HepG2 (cell line): ENCODE data around the gene TEAD3. TPM values are rescaled to one million over a fixed set of nuclear protein-coding genes. Genes with fewer than 3 reads are reported as not detected.

Experiments used
- ATAC-seq: fragments of 200-7000 bp; cut with Tn5 transposase; 3 replicates; pipeline ENCODE4 v1.9.1; 2020; ENCODE audit warnings: mild to moderate bottlenecking, moderate library complexity
- BruUV-seq: library from RNA; stranded (reverse); fragments of 400-500 nt; replicated peaks from 2 replicates; lab custom pipeline; 2021; lab: Mats Ljungman, UMichigan
- CTCF ChIA-PET: fragments of 300-600 bp; formaldehyde crosslinking; extraction: SDS; loops from one replicate; lab custom pipeline; 2021; ENCODE audit warnings: low total read pairs, inconsistent platforms, low intra/inter-chr PET ratio; lab: Yijun Ruan, JAX
- POLR2A ChIA-PET: fragments of 350-600 bp; sonication (Branson Sonifier 250); formaldehyde crosslinking; loops from one replicate; lab custom pipeline; 2020; ENCODE audit warnings: antibody characterized with exemption, inconsistent platforms; lab: Yijun Ruan, JAX
- DNase-seq: peaks from one replicate; pipeline ENCODE4 v3.0.0-alpha.2; 2015; ENCODE audit warnings: low spot score
- FAIRE-seq: peaks from 3 replicates; lab custom pipeline; 2011; peaks lifted over from hg19 to GRCh38; lab: Jason Lieb, UNC
- H2AFZ ChIP-seq: one replicate; pipeline ENCODE4 v1.6.1; 2011; ENCODE audit warnings: low read length, inconsistent platforms
- H3K27ac ChIP-seq: fragments of 300-600 bp; 3 replicates; pipeline ENCODE4 v1.8.0; 2011; ENCODE audit warnings: mixed run types, mild to moderate bottlenecking, mixed read lengths, low read length, inconsistent platforms; ENCODE audit not compliant: insufficient read depth; ENCODE audit errors: extremely low read length
- H3K27me3 ChIP-seq, 2 experiments: fragments of 200-600 bp in 1 of 2; 2 replicates in 1 of 2; 3 replicates in 1 of 2; pipeline versions ENCODE4 v1.6.0 to v1.8.0; 2011; ENCODE audit warnings: low read length in 2 of 2, mild to moderate bottlenecking in 2 of 2, moderate library complexity in 2 of 2, inconsistent platforms in 1 of 2; ENCODE audit not compliant: insufficient read depth in 2 of 2, control insufficient read depth in 1 of 2
- H3K36me3 ChIP-seq, 2 experiments: fragments of 200-600 bp in 1 of 2; replicated peaks in 1 of 2; 2 replicates in 1 of 2; 3 replicates in 1 of 2; pipeline versions ENCODE4 v1.5.1 to v1.8.0; 2011; ENCODE audit warnings: low read length in 2 of 2, inconsistent platforms in 1 of 2; ENCODE audit not compliant: insufficient read depth in 2 of 2, control insufficient read depth in 1 of 2
- H3K4me1 ChIP-seq: 2 replicates; pipeline ENCODE4 v1.5.1; 2012; ENCODE audit warnings: low read length, inconsistent platforms; ENCODE audit not compliant: insufficient read depth
- H3K4me2 ChIP-seq: 2 replicates; pipeline ENCODE4 v1.6.0; 2011; ENCODE audit warnings: low read depth, low read length, inconsistent platforms
- H3K4me3 ChIP-seq, 3 experiments: fragments of 200-600 bp in 1 of 3; sonication (generic), shearing (Covaris generic) in 1 of 3; replicated peaks in 1 of 3; 2 replicates each; pipeline ENCODE4 v1.5.1; 2011 to 2016; ENCODE audit warnings: low read length in 3 of 3, inconsistent platforms in 2 of 3, low read depth in 2 of 3, mild to moderate bottlenecking in 2 of 3, control low read depth in 1 of 3, mixed read lengths in 1 of 3; ENCODE audit not compliant: insufficient read depth in 1 of 3
- H3K79me2 ChIP-seq: one replicate; pipeline ENCODE4 v1.6.1; 2011; ENCODE audit warnings: low read length, inconsistent platforms; ENCODE audit not compliant: insufficient read depth
- H3K9ac ChIP-seq: 2 replicates; pipeline ENCODE4 v1.6.0; 2011; ENCODE audit warnings: mild to moderate bottlenecking, low read depth, low read length, inconsistent platforms; ENCODE audit not compliant: insufficient read depth
- H3K9me3 ChIP-seq: 2 replicates; pipeline ENCODE4 v1.5.1; 2012; ENCODE audit warnings: mild to moderate bottlenecking, low read length
- H4K20me1 ChIP-seq: 2 replicates; pipeline ENCODE4 v1.6.0; 2011; ENCODE audit warnings: inconsistent platforms, mild to moderate bottlenecking, low read length, moderate library complexity; ENCODE audit not compliant: insufficient read depth
- ZNF34 ChIP-seq: sonication (generic); formaldehyde crosslinking; IDR thresholded peaks from 2 replicates; pipeline ENCODE4 v1.4.0; 2020; ENCODE audit warnings: mild to moderate bottlenecking, missing genetic modification reagents, borderline replicate concordance
- WGBS: methylation state at CpG from one replicate; pipeline ENCODE4 v1.1.6; 2017; ENCODE audit warnings: low lambda C conversion rate; 5-methylcytosine and 5-hydroxymethylcytosine counted together
- in situ Hi-C: cut with HindIII; loops from 2 replicates; pipeline ENCODE4 v1.10.0; 2017; ENCODE audit warnings: low pct_unique_long_range_greater_than_20kb; ENCODE audit not compliant: extremely low pct_ligation_motif_present
- intact Hi-C: fragments of 100-400 bp; cut with micrococcal nuclease; formaldehyde crosslinking; loops from one replicate; pipeline ENCODE4 v1.10.0; 2022; ENCODE audit not compliant: unreplicated experiment
- polyA plus RNA-seq, 8 experiments: library from polyadenylated mRNA; depleted of rRNA in 3 of 8; stranded (reverse) in 7 of 8; unstranded in 1 of 8; fragments of >200 nt; fragmentation: Illumina TruSeq in 4 of 8; extraction: Trizol in 4 of 8; gene quantifications; 2 replicates each; pipeline versions ENCODE4 v1.2.1 to v1.2.3, GENCODE V29; 2011 to 2016; ENCODE audit warnings: low read depth in 4 of 8, missing spikeins in 1 of 8, mixed read lengths in 1 of 8; ENCODE audit not compliant: insufficient read depth in 1 of 8
- total RNA-seq, 5 experiments: library from RNA; depleted of rRNA; stranded (reverse); fragments of >200 nt; fragmentation: Illumina TruSeq; extraction: Trizol; gene quantifications; 2 replicates each; pipeline ENCODE4 v1.2.3, GENCODE V29; 2016; ENCODE audit warnings: low read depth in 1 of 5
- TF ChIP-seq, protein P1 (sequence below): sonication (generic); formaldehyde crosslinking; conservative IDR thresholded peaks from 2 replicates; pipeline ENCODE4 v1.4.0; 2020; ENCODE audit warnings: mild to moderate bottlenecking, missing genetic modification reagents, moderate library complexity
- TF ChIP-seq, protein P2 (sequence below): sonication (generic); formaldehyde crosslinking; IDR thresholded peaks from 2 replicates; pipeline ENCODE4 v1.4.0; 2020; ENCODE audit warnings: missing genetic modification reagents, borderline replicate concordance

TEAD3 gene
- total and polyA plus RNA-seq, 2 of the 13 experiments (the other 11 are each of a cell fraction or from before 2014, with no cell fraction given): 15.1 to 16.5 TPM

DNA sequence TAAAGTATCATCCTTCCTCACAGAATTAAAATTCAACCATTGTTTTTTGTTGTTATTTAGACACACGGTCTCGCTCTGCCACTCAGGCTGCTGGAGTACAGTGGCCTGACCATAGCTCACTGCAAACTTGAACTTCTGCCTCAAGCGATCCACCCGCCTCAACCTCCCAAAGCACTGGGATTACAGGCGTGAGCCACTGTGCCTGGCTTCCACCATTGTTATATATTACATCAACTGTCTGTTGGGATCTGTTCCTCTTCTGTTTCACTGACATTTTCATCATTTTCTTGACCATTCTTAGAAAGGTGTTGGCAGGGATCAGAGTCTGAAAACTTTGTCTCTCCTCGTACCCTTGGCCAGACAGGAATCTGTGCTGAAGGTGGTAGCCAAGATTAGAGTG, 37.1 kb upstream of the TEAD3 start (continued):
- TF ChIP-seq, protein P1, sequence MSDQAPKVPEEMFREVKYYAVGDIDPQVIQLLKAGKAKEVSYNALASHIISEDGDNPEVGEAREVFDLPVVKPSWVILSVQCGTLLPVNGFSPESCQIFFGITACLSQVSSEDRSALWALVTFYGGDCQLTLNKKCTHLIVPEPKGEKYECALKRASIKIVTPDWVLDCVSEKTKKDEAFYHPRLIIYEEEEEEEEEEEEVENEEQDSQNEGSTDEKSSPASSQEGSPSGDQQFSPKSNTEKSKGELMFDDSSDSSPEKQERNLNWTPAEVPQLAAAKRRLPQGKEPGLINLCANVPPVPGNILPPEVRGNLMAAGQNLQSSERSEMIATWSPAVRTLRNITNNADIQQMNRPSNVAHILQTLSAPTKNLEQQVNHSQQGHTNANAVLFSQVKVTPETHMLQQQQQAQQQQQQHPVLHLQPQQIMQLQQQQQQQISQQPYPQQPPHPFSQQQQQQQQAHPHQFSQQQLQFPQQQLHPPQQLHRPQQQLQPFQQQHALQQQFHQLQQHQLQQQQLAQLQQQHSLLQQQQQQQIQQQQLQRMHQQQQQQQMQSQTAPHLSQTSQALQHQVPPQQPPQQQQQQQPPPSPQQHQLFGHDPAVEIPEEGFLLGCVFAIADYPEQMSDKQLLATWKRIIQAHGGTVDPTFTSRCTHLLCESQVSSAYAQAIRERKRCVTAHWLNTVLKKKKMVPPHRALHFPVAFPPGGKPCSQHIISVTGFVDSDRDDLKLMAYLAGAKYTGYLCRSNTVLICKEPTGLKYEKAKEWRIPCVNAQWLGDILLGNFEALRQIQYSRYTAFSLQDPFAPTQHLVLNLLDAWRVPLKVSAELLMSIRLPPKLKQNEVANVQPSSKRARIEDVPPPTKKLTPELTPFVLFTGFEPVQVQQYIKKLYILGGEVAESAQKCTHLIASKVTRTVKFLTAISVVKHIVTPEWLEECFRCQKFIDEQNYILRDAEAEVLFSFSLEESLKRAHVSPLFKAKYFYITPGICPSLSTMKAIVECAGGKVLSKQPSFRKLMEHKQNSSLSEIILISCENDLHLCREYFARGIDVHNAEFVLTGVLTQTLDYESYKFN (CRISPR knock-in tag): no peak
- TF ChIP-seq, protein P2, sequence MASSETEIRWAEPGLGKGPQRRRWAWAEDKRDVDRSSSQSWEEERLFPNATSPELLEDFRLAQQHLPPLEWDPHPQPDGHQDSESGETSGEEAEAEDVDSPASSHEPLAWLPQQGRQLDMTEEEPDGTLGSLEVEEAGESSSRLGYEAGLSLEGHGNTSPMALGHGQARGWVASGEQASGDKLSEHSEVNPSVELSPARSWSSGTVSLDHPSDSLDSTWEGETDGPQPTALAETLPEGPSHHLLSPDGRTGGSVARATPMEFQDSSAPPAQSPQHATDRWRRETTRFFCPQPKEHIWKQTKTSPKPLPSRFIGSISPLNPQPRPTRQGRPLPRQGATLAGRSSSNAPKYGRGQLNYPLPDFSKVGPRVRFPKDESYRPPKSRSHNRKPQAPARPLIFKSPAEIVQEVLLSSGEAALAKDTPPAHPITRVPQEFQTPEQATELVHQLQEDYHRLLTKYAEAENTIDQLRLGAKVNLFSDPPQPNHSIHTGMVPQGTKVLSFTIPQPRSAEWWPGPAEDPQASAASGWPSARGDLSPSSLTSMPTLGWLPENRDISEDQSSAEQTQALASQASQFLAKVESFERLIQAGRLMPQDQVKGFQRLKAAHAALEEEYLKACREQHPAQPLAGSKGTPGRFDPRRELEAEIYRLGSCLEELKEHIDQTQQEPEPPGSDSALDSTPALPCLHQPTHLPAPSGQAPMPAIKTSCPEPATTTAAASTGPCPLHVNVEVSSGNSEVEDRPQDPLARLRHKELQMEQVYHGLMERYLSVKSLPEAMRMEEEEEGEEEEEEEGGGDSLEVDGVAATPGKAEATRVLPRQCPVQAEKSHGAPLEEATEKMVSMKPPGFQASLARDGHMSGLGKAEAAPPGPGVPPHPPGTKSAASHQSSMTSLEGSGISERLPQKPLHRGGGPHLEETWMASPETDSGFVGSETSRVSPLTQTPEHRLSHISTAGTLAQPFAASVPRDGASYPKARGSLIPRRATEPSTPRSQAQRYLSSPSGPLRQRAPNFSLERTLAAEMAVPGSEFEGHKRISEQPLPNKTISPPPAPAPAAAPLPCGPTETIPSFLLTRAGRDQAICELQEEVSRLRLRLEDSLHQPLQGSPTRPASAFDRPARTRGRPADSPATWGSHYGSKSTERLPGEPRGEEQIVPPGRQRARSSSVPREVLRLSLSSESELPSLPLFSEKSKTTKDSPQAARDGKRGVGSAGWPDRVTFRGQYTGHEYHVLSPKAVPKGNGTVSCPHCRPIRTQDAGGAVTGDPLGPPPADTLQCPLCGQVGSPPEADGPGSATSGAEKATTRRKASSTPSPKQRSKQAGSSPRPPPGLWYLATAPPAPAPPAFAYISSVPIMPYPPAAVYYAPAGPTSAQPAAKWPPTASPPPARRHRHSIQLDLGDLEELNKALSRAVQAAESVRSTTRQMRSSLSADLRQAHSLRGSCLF (CRISPR knock-in tag): no peak
- TF ChIP-seq, all 625 proteins: peak for 0

GRCh38 chr6:35532126-35532525, 35.2 kb upstream of the TEAD3 start:
- Histone ChIP-seq H3K4me1 (no peaks in the 10 kb centered on the region), H3K9ac (no peak overlapping the region), H3K27ac (no peak overlapping the region), H4K20me1 (no peaks in the 10 kb centered on the region), H3K27me3 (peaks cover 2 to 33% of the 10 kb centered on the region in 2 experiments; a peak in 1 of 5 replicates), H3K9me3 (no peaks in the 10 kb centered on the region), H3K36me3 (no peaks in the 10 kb centered on the region), H3K4me2 (no peak overlapping the region), H3K79me2 (no peaks in the 10 kb centered on the region), H3K4me3 (no peak overlapping the region), H2AFZ (no peak overlapping the region)
- POLR2A ChIA-PET: no interaction called here
- 33% methylated on average over 4 of the region's 4 CpGs for WGBS
- DNase-seq (no peak), ATAC-seq (no peak), FAIRE-seq (no peak)
- intact Hi-C loops: no loop called here
- in situ Hi-C loops: no loop called here
- TF ChIP-seq ZNF34 (CRISPR knock-in tag): no peak
- CTCF ChIA-PET: no interaction called here
- no TSS peak for BruUV-seq
